Measurements from ENCODE around the gene APH1A.
"Not testable (repeated sequence)": the region's sequence is repeated elsewhere in the genome, so short reads cannot be mapped to it uniquely, and the experiment has no call there.

The APH1A gene

GRCh38 chr1:150234309-150234565 lies 34.6 kb downstream of the APH1A start:
- Histone ChIP-seq H3K9me3 (ENCODE audit: low read length) (no peaks in the 10 kb centered on the region), H3F3A (ENCODE audit: insufficient read depth, low read length) (no peaks in the 10 kb centered on the region), H3K27ac (ENCODE audit: low read depth, low read length, poor library complexity, severe bottlenecking) (peak overlapping the region; percentile 89), H3K9ac (ENCODE audit: low read length) (peak overlapping the region; percentile 100), H3K4me3 (ENCODE audit: low read depth, low read length, poor library complexity, severe bottlenecking) (peak overlapping the region; percentile 97), H3K79me2 (ENCODE audit: insufficient read depth, low read length) (peaks cover 45% of the 10 kb centered on the region), H3K27me3 (ENCODE audit: insufficient read depth, low read length) (no peaks in the 10 kb centered on the region), H3K4me1 (ENCODE audit: insufficient read depth, low read length, severe bottlenecking) (peaks cover 25% of the 10 kb centered on the region), H3K36me3 (ENCODE audit: insufficient read depth, low read length) (peaks cover 27% of the 10 kb centered on the region), H3K4me2 (ENCODE audit: low read length) (peak overlapping the region; percentile 83), H3K9me2 (ENCODE audit: low read depth, low read length) (no peaks in the 10 kb centered on the region), H4K20me1 (ENCODE audit: insufficient read depth, low read length) (no peaks in the 10 kb centered on the region), H2AFZ (ENCODE audit: low read length) (no peak overlapping the region)
- TF ChIP-seq EZH2 (IDR thresholded peaks at IDR 0.05; ENCODE audit: borderline replicate concordance, low read length) (no peak), CTCF (IDR thresholded peaks at IDR 0.05; ENCODE audit: low read length) (no peak)

DNA sequence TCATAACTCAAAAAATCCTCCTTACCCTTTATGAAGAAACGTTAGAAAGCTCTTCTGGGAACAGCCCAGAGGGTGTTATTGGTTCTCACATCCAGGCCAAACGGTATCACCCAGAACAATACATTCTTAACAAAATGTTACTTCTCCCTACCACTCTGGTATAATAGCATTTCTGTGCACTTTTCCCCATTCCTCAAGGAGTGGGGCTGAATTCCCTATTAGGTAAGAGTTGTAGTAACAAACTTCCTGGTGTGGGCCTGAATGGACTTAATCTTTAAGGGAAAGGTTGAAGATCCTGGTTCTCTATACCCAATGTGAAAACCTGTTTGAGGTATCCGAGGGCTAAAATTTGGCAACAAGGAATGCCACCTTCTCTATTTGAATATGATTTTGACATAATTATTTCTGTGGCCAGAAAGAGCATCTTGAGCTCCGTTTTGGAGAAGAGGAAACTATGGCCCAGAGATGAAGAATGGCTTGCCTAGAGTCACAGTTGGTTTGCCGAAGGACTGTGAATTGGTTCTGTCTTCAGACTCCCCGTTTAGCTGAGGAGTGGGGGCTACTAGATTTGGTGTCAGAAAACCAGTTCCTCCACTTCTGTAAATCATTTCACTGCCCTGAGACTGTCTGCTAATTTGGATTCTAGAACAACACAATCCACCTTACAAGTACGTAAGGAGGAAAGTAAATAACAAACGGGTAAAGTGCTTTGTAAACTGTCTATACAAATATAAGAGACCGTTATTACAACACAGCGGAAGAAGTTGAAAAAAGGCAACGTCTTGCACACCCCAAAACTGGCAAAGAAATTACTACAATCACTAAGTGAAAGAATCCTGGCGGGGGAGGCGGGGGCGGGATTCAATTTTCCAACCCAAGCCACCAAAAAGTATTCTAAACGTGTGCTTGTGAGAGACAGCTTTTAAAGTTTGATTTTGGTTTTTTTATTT lies 35.2 kb downstream of the APH1A start:
- no peak overlapping the region for H2AFZ ChIP-seq (ENCODE audit: low read length)
- peaks cover 25% of the 10 kb centered on the region for H3K4me1 ChIP-seq (ENCODE audit: insufficient read depth, low read length, severe bottlenecking)

GRCh38 chr1:150232921-150233320 lies 35.9 kb downstream of the APH1A start:
- H3F3A ChIP-seq (ENCODE audit: insufficient read depth, low read length); H3K9me2 ChIP-seq (ENCODE audit: low read depth, low read length); H3K9ac ChIP-seq (ENCODE audit: low read length); H2AFZ ChIP-seq (ENCODE audit: low read length); H3K27me3 ChIP-seq (ENCODE audit: insufficient read depth, low read length); H3K9me3 ChIP-seq (ENCODE audit: low read length); H4K20me1 ChIP-seq (ENCODE audit: insufficient read depth, low read length): not testable (repeated sequence)
- Histone ChIP-seq H3K27ac (ENCODE audit: low read depth, low read length, poor library complexity, severe bottlenecking) (peak overlapping the region; percentile 89), H3K79me2 (ENCODE audit: insufficient read depth, low read length) (peaks cover 45% of the 10 kb centered on the region), H3K36me3 (ENCODE audit: insufficient read depth, low read length) (peaks cover 40% of the 10 kb centered on the region), H3K4me2 (ENCODE audit: low read length) (peak overlapping the region; percentile 83), H3K4me1 (ENCODE audit: insufficient read depth, low read length, severe bottlenecking) (peaks cover 25% of the 10 kb centered on the region), H3K4me3 (ENCODE audit: low read depth, low read length, poor library complexity, severe bottlenecking) (peak overlapping the region; percentile 97)

More for the DNA sequence above, 35.2 kb downstream of the APH1A start:
- TF ChIP-seq CTCF (IDR thresholded peaks at IDR 0.05; ENCODE audit: low read length) (no peak), EZH2 (IDR thresholded peaks at IDR 0.05; ENCODE audit: borderline replicate concordance, low read length) (no peak)
- Histone ChIP-seq H3F3A (ENCODE audit: insufficient read depth, low read length) (no peaks in the 10 kb centered on the region), H3K4me3 (ENCODE audit: low read depth, low read length, poor library complexity, severe bottlenecking) (peak overlapping the region; percentile 97), H3K27ac (ENCODE audit: low read depth, low read length, poor library complexity, severe bottlenecking) (peak overlapping the region; percentile 89), H3K9me3 (ENCODE audit: low read length) (no peaks in the 10 kb centered on the region), H4K20me1 (ENCODE audit: insufficient read depth, low read length) (no peaks in the 10 kb centered on the region), H3K4me2 (ENCODE audit: low read length) (peak overlapping the region; percentile 83), H3K9me2 (ENCODE audit: low read depth, low read length) (no peaks in the 10 kb centered on the region), H3K9ac (ENCODE audit: low read length) (peak overlapping the region; percentile 100), H3K27me3 (ENCODE audit: insufficient read depth, low read length) (no peaks in the 10 kb centered on the region), H3K36me3 (ENCODE audit: insufficient read depth, low read length) (peaks cover 33% of the 10 kb centered on the region), H3K79me2 (ENCODE audit: insufficient read depth, low read length) (peaks cover 45% of the 10 kb centered on the region)

GRCh38 chr1:150228246-150228645 lies 40.6 kb downstream of the APH1A start:
- H3K79me2 ChIP-seq (ENCODE audit: insufficient read depth, low read length): peaks cover 19% of the 10 kb centered on the region
- not testable (repeated sequence) for H3K9me2 ChIP-seq (ENCODE audit: low read depth, low read length); H3K4me3 ChIP-seq (ENCODE audit: low read depth, low read length, poor library complexity, severe bottlenecking); H2AFZ ChIP-seq (ENCODE audit: low read length); H3K9ac ChIP-seq (ENCODE audit: low read length); H3K27me3 ChIP-seq (ENCODE audit: insufficient read depth, low read length); H4K20me1 ChIP-seq (ENCODE audit: insufficient read depth, low read length); H3K27ac ChIP-seq (ENCODE audit: low read depth, low read length, poor library complexity, severe bottlenecking); H3F3A ChIP-seq (ENCODE audit: insufficient read depth, low read length); H3K4me2 ChIP-seq (ENCODE audit: low read length); H3K9me3 ChIP-seq (ENCODE audit: low read length); H3K4me1 ChIP-seq (ENCODE audit: insufficient read depth, low read length, severe bottlenecking)
- peaks cover 78% of the 10 kb centered on the region for H3K36me3 ChIP-seq (ENCODE audit: insufficient read depth, low read length)

All from OCI-LY1 (cell line).